ENCODE measurements around the gene MST1.

Gene MST1

DNA sequence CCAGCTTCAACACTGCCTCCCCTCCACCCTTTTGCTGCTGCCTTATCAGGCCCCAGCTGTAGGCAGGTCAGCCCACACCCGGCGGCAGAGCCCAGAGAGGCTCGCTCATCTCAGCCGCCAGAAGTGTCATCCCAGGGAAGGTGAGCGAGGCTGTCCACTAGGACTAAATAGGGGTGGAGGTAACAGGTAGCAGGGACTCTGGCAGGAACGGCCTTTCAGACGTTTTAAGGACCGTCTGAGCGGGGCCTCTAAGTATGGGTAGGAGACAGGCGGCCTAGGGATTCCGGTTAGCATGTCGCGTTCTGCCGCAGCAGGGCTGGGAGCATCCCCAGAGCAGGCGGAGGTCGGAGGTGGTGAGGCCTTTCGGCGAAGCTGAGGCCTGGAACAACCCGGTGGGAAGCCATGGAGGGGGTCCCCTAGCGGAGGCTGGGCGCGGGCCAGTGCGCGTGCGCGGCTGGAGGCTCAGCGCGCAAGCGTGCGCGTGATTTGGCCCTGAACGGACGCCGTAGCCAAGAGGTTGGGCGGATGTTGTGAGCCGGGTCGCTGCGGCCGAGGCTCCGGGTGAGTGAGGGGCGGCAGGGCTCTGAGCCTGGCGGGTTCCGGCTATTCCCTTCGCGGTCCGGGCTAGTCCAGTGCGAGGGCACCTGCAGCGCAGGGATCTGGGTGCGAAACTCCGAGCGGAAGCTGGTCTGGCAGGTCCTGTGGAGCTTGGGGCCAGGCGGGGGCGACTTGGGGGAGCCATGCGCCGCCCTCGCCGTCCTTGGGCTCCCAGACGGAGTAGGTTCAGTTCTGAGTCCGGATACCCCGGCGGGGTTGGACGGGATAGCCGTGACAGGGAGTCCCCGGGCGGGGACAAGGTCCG lies at the start of gene MST1, which contains the start of gene RNF123:
Gene MST1 (minus strand): TSS at position 429 of the 862 bp plus-strand sequence. CDS start 783 bp downstream, outside the sequence.
Gene RNF123 (plus strand): TSS at position 512 of the 862 bp plus-strand sequence. CDS start 1,609 bp downstream, outside the sequence.
- DNase-seq = no peak

DNA sequence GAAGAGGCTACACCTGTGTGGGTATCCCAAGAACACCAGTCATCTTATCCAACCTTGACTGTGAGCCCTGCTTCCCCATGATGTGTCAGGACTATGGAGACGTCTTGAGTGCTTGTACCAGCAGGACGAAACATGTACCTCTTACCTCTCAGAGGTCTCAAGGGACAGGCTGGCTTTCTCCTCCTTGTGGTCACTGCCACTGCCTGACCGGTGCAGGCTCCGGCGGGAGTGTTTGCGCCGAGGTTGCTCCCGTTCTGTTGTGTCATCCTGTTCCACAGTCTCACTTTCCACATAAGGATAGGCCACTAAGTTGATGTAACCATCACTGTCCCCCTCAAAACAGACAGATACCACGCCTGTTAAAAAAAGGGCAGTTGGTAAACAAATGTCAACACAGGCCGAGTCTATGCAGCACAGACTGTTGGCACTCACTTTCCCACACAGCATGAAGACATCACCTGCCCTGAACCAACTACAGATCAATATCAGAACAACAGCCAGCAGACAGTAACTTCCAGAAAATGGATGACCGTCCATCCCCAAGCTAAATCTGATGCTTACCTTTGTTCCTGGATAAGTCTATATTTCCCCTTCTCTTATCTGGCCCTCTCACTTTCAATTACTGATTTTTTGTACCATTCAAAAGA lies 48.9 kb upstream of the MST1 start:
- DNase-seq = no peak

DNA sequence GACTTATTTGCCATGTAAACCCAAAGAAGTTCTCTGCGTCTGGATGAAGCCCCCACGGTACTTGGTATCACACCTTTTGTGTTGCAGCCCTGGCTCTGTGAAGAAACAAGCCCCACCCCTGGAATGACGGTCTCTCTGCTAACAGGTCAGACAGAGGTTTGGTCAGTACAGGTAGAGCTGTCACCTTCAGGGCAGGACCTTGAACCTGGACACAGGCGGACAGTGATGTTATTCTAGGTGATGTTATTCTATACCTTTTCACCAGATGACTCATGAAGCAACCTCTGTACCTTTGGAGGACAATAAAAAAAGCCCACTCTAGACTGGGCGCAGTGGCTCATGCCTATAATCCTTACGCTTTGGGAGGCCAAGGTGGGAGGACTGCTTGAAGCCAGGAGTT lies 45.5 kb upstream of the MST1 start:
- no peak for DNase-seq

DNA sequence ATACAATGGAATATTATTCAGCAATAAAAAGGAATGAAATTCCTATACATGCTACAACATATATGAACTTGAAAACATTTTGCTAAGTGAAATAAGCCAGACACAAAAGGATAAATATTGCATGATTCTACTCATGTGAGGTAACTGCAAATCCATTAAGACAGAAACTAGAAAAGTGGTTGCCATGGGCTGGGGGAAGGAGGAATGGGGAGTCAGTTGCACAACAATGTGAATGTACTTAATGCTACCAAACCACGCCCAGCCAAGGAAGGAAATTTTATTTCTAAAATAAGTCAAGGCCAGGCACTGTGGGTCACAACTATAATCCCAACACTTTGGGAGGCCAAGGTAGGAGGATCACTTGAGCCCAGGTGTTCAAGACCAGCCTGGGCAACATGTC lies 44.3 kb upstream of the MST1 start:
- DNase-seq = no peak

DNA sequence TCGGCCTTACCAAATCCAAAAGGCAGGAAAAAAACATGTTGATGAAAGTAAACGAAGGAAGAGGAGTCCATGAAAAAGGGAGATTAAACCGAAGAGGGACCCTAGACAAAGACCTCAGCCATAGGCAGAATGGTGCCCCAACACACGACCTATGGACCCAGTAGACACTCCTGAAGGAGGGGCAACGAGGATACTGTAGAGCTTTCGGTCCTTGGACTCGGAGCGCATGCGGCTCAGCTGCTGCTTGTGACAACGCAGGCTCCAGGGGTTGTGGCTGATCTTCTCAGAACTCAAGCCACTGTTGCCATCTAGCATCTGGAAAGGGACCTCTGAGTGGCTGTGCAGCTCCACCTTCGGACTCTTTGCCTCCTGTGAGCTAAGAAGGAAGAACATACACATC lies 43.3 kb upstream of the MST1 start:
- DNase-seq = no peak

DNA sequence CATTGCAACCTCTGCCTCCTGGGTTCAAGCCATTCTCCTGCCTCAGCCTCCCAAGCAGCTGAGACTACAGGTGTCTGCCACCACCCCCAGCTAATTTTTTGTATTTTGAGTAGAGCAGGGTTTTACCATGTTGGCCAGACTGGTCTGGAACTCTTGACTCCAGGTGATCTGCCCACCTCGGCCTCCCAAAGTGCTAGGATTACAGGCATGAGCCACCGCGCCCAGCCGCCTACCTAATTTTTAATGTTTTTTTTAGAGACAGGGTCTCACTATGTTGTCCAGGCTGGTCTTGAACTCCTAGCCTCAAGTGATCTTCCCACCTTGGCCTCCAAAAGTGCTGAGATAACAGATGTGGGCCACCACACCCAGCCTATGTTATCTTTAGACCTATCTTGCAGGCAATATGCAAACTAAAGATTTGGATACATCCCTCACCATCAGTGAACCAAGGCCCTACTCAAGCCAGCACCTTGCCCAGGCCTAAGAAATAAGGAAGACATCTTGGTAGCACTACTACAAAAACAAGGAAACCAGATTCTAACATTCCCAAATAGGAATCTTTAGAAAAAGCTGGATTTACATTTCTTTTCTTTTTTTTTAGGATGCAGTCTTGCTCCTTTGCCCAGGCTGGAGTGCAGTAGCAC lies 40.8 kb upstream of the MST1 start:
- DNase-seq = no peak

DNA sequence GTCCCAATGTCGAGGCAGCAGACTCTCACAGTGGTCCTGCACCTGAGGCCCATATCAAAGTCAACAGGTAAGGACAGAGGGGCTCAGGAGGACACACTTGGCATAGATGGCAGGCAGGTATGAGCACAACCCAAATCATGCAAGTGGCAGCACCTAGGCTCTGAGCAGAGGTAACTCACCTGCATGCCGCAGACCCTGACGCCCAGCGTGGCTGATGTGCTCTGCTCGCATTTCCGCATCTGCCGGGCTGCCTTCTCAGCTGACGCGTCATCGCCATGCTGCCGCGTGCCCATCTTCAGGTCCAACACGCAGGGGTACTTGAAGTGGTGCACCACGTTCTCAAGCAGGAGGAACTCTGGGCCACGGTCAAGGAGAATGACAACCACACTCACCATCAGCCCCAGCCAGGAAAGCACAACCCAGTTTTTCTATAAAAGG lies 38.7 kb upstream of the MST1 start:
- no peak for DNase-seq

DNA sequence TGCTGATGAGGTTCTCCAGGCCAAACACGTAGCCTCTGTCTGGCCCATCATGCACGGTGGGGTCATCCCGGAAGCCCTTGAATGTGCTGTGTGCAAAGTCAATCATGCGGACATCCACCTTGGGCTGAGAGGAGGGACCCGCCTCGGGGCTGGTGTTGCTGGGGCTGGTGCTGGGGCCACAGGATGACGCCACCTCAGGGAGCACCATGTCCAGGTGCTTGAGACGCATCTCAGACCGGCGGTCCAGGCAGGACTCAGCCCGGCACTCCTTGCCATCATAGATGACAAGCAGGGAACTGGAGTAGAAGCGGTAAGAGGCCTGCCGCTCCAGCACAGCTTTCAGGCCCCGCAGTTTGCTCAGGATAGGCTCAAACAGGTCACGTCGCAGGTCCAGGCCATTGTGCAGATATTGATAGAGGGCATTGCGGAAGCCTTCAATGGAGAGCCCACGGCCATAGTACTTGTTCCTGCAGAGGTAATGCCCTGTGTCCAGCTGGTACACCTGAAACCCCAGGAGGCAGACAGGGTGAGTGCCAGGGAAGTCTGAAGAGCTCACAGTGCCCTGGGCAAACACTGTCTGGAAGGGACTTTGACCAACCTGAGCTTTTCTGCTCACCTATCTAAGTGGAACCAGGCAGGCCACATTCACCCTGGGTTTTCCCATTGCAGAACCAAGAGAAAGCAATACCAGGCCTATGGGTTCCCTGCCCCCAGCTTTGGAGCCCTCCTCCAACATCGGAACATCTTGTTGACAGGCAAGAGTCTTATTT lies 38.1 kb upstream of the MST1 start:
- DNase-seq = no peak

DNA sequence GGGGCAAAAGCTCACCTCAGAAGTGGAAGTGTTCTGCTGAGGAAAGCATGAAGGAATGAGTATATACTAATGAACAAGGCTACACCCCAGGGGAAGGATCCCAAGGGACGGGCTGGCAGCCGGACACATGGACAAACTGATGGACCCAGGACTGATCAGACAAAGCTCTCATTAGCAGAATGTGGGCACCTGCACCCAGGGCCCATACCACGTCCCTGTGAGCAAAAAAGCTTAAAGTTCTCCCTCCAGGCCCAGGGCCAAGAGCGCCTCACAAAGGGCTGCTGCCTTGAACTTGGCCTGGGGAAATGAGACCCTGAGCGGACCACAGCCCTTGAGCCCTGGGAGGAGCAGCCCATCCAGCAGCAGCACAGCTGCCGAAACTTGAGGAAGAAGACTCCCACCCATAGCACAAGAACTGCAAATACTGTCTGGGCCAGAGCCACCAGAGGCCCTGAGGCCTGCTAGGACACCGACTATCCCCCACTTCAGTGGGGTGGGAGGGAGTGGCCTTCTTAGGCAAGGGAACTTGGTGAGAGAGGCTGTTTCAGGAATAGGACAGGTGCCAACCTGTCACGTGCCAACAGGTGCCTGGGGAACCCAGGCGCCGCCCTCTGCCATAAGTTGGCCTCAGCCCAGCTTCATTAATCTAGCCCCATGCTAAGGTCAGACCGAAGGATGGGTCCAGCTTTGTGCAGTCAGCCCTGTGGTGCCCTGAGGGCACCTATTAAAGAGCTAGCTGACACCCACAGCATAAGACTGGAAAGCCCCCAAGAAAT lies 36.8 kb upstream of the MST1 start:
- DNase-seq = no peak

DNA sequence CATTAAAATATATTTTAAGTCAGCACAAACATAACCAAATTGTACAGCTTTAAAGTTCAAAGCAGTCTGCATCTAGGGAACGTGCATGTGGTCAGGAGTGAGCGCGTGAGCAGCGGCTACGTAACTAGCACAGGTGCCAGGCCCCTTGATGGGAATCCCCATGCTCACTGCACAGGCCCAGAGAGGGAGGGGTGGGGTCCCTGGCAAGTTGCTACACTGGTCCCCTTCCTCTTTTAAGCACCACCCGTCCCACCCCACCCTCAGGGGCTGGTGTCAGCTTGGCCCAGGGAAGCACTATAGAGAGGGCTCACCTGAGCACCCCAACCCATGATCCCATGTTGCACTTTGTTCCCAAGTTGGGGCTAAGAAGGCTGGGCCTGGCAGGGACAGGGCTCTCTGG lies 35.3 kb upstream of the MST1 start:
- DNase-seq = no peak

DNA sequence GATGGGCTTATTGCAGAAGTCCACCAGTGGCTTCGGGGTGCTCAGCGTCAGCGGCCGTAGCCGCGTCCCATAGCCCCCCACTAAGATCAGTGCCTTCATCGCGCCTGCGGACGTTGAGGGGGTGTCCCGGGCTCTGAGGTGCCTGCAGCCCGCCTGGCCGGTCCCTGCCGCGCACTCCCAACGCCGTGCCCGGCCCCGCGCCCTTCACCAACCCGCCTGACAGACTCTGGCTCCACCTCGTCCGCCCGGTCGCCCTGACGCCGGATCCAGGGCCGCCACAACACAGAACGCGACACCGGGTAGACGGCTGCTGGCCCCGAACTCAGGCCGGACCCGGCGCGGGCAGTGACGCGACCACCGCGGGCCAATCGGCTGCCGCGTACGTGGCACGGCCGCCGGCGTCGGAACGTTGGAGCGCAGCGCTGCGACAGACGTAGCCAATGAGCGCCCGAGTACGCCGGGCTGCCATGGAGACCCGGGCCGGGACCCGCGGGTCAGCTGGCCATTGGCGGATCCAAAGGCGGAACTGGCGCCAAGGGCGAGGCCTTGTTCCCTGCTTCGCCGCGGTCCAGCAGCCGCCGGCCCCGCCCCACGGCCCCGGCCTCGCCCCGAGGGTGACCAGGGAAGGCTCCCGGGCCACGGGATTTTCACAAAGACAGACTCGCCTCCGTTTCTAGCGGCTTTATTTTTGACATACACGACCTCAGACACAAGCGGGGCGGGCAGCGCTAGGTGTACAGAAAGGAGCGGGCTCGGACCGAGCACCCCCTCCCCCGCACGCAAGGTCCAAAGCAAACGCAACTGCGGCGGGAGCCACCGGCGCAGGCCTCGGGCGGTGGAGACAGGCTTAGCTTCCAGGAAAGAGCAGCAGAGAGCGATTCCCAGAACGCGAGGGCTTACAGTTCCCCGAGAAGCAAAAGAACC lies 34.6 kb upstream of the MST1 start, which contains the start of gene GMPPB:
Gene GMPPB (minus strand): TSS at position 324 of the 924 bp plus-strand sequence. CDS start 225 bp downstream, at position 99.
- DNase-seq = peak; percentile 80

DNA sequence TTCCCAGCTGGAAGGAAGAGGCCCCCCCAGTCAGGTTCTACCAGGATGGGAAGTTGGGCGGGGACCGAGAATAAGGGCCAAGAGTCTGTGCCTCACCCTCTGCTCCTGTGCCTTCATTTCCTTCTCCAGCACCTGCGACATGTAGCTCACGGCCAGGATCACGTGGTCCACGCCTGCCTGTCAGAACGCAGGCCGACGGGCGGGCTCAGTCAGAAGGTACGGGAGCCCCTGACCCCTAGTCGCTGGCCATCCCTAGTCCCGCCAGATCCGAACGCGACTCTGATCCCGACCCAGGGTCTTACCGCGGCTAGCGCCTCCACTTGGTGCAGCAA lies 34.0 kb upstream of the MST1 start:
- peak; percentile 24 for DNase-seq

DNA sequence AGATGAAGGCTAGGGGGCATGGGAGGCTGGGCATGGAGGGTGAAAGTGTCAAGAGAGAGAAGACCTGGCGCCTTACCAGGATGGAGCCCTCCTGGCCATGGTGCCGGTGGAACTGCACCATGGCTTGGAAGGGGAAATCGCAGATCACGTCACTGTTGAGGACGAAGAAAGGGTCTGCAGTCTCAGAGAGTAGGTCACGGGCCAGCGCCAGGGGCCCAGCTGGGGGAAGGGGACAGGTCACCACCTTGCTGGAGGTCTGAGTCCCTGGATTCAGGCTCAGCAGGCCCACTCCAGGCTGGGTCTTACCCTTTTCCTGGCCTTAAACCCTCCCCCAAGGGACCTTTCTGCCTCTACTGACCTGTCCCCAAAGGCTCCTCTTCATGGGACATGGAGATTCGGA lies 33.6 kb upstream of the MST1 start:
- no peak for DNase-seq

DNA sequence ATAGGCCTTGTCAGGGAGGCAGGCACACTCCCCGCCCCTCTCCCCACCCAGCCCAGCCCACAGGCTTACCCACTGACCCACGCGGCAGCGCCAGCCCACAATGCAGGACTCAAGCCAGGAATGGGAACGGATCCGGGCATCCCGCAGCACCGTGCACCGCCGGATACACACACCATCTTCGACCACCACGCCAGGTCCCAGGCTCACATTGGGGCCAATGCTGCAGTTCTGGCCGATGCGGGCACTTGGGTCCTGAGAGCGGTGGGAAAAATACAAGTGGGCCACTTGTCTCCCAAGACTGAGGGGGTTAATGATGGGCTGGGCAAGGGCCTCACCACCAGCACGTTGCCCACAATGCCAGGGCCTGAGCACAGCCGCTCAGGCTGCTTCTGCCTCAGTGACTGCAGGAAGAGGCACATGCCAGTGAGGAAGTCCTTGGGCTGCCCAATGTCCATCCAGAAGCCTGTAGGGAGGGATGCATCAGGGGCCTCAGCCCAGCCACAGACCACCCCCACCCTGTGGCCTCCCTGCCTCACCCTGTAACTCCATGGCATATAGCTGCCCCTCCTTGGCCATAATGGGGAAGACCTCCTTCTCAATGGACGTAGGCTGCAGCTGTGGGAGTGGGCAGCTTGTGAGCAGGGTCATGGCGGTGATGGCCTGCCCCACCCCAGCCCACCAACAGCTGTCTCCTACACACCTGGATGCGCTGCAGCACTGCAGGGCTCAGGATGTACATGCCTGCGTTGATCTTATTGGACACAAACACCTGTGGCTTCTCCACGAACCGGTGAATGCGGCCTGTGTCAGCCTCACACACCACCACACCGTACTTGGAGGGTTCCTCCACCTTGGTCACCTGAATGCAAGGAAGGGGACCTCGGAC lies 32.9 kb upstream of the MST1 start:
- no peak for DNase-seq

DNA sequence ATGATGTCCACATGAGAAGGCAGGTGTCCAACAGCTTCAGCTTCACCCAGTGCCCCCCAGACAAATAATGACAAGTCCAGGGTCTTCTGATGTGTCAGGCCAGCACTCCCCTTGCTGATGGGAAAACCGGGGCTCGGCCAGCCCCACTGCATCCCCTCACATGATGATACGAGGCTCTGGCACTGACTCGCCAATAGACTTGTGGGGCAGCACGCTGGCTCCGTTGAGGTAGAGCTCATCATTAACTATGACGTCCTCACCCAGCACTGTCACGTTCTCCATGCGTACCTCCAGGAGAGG lies 32.3 kb upstream of the MST1 start:
- no peak for DNase-seq

DNA sequence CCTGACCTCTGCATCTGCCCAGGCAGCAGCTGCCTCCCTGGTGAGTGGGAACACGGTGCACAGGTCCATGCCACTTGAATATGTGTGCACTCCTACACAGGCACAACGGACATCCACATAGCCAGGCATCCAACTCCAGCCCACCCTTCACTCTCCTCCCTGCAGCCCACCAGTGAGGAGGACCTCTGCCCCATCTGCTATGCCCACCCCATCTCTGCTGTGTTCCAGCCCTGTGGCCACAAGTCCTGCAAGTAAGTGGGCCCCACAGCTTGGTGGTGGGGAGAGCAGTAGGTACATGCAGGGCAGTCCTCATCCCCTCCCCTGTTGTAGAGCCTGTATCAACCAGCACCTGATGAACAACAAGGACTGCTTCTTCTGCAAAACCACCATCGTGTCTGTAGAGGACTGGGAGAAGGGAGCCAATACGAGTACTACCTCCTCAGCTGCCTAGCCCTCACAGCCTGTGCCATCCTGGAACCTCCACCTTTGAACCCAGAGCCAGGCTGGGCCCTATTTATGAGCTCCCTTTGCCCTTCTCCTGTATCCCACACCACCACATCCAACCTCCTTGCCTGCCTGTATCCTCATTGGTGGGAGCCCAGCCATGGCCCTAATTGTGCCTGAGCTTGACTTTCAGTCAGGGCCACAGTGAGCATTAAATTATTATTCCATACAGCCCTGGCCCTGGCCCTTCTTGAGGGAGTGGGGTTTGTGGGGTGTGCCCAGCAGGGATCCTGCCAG lies 31.8 kb upstream of the MST1 start:
- DNase-seq = no peak

DNA sequence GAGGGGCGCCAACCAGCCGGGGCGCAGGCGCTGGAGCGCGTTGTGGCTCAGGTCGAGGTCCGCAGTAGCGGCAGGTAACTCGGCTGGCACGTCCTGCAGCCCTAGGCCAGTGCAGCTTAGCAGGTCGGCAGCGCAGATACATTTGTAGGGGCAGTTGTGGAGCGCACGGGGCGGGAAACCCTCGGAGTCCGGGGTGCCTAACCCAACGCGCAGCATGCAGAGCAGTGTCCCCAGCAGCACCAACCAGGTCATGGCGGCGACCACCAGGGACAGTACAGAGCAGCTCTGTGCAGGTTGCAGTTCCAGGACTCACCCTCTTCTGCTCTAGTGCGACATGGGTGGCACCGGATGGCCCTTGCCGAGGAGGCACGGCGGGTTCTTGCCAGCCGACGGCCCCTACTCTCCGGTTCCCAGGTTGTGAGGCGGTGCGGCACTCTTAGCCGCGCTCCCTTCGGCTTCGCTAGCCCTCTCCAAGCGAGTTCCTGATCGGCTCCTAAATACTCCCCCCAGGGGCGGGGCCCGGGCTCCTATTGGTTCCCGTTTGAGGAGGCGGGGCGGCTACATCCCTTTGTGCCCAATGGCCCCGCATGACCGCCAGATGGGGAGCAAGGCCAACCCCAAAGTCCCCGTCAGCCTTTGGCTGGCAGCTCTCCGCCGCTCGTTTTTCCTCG lies 30.1 kb upstream of the MST1 start, which contains the start of gene AMIGO3:
Gene AMIGO3 (minus strand): TSS at position 471 of the 671 bp plus-strand sequence. CDS start 219 bp downstream, at position 252.
- peak; percentile 87 for DNase-seq

DNA sequence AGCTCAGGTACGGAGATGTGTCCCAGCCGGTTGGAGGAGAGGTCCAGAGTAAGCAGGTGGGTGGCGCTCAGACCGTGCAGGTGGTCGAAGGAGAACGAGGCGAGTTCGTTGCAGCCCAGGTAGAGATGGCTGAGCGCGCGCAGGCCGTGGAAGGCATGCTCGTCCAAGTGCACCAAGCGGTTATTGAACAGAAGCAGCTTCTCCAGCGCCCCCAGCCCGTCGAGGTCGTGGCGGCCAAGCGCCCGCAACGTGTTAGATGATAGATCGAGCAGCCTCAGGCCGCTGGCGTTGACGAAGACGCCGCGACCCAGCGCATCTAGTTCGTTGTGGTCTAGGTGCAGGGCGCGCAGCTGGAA lies 29.6 kb upstream of the MST1 start:
- DNase-seq = no peak

All from NCI-H2171 treated with DMSO at 0.1 percent for 48 hours (cell line).